Measurements from ENCODE around the gene RHD.

DNA sequence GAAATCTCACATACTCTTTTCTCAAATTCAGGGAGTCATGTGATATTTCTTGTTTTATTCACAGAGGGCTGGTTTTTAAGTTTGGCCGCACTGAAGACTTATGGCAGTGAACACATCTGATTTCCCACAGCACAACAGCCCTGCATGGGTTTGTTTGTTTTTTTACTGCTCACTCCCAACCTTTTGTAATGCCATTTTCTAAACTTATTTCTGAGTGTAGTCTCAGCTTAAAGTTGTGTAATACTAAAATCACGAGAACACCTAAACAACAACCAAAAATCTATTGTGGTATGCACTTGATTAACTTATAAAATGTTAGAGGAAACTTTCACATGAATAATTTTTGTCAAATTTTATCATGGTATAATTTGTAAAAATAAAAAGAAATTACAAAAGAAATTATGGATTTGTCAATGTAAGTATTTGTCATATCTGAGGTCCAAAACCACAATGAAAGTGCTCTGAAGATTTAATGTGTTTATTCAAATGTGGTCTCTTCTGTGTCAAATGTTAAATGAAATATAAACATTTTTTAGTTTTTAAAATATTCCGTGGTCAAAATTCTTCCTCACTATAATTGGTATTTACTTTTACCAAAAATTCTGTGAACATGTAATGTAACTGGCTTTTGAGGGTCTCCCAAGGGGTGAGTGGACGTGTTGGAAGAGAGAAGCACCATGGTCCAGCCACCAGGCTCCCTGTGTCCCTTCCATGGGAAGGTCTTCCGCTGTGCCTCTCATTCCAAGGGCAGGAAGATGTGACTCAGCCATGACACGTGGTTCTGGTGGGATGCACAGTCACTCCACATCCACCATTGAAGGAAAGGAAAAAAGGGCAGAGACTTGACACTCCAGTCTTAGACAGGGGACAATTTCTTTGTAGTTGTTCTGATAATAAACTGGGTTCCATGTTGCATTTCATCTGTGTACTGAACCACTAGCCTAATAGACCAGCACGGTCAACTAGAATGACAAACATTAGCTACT, 88.6 kb downstream of the RHD start:
- TF ChIP-seq, protein P1, sequence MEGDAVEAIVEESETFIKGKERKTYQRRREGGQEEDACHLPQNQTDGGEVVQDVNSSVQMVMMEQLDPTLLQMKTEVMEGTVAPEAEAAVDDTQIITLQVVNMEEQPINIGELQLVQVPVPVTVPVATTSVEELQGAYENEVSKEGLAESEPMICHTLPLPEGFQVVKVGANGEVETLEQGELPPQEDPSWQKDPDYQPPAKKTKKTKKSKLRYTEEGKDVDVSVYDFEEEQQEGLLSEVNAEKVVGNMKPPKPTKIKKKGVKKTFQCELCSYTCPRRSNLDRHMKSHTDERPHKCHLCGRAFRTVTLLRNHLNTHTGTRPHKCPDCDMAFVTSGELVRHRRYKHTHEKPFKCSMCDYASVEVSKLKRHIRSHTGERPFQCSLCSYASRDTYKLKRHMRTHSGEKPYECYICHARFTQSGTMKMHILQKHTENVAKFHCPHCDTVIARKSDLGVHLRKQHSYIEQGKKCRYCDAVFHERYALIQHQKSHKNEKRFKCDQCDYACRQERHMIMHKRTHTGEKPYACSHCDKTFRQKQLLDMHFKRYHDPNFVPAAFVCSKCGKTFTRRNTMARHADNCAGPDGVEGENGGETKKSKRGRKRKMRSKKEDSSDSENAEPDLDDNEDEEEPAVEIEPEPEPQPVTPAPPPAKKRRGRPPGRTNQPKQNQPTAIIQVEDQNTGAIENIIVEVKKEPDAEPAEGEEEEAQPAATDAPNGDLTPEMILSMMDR (IDR thresholded peaks at IDR 0.05) = no peak
- no peak for TF ChIP-seq EZH2 (IDR thresholded peaks at IDR 0.05; ENCODE audit: borderline replicate concordance, insufficient read depth, low read depth, low read length, poor library complexity, severe bottlenecking)
